GM20000 (cell line): Measurements from ENCODE around the gene IP6K3.

Experiments used
- DNase-seq: peaks from one replicate; pipeline ENCODE4 v3.0.0; 2012; ENCODE audit warnings: low spot score
- TF ChIP-seq, protein P1 (sequence below): IDR thresholded peaks from 2 replicates; pipeline ENCODE4 v1.5.1; 2012; ENCODE audit warnings: mild to moderate bottlenecking, control low read depth; ENCODE audit errors: extremely low read depth, missing control alignments

The IP6K3 gene

GRCh38 chr6:33686225-33686924 lies 60.3 kb downstream of the IP6K3 start:
- no peak for DNase-seq
- TF ChIP-seq, protein P1, sequence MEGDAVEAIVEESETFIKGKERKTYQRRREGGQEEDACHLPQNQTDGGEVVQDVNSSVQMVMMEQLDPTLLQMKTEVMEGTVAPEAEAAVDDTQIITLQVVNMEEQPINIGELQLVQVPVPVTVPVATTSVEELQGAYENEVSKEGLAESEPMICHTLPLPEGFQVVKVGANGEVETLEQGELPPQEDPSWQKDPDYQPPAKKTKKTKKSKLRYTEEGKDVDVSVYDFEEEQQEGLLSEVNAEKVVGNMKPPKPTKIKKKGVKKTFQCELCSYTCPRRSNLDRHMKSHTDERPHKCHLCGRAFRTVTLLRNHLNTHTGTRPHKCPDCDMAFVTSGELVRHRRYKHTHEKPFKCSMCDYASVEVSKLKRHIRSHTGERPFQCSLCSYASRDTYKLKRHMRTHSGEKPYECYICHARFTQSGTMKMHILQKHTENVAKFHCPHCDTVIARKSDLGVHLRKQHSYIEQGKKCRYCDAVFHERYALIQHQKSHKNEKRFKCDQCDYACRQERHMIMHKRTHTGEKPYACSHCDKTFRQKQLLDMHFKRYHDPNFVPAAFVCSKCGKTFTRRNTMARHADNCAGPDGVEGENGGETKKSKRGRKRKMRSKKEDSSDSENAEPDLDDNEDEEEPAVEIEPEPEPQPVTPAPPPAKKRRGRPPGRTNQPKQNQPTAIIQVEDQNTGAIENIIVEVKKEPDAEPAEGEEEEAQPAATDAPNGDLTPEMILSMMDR, result no peak

- TF ChIP-seq, protein P1, result no peak
- DNase-seq, result no peak
These were observed 61.1 kb downstream of the IP6K3 start for GRCh38 chr6:33685411-33686224.

DNA sequence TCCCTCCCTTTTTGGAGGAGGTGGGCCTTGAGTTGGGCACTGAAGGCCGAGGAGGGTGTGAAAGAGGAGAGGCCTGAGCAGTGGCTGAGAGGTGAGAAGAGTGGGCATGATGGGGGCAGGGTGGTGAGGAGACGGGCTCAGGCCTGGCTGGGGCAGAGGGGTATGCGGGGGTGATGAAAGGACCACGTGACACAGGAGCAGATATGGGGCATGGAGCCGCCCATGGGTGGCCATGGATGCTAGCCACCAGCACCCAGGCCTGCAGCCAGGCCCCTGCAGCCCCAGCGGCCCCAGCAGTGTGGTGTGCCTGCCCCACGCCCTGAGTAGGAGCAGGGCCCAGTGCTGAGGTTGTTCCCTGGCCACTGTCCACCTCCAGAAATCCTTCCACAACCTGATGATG lies 61.7 kb downstream of the IP6K3 start:
- no peak for DNase-seq
- TF ChIP-seq, protein P1, result no peak

DNA sequence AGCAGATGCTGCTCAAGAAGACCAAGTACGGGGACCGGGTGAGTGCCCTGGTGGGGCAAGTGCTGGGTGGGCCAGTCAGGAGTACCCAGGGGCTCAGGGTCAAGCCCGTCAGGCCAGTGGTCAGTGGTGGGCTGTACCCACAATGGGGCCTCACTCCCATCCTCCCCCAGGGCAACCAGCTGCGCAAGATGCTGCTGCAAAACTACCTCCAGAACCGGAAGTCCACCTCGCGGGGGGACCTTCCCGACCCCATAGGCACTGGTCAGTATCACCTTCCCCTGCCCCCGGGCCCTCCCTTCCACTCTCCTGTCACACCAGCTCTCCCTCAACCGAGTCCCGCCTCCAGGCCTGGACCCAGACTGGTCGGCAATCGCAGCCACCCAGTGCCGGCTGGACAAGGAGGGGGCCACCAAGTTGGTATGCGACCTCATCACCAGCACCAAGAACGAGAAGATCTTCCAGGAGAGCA lies 62.2 kb downstream of the IP6K3 start:
- DNase-seq, result no peak
- TF ChIP-seq, protein P1, result no peak

GRCh38 chr6:33683576-33684427 lies 62.9 kb downstream of the IP6K3 start:
- TF ChIP-seq, protein P1, result no peak
- DNase-seq, result no peak

GRCh38 chr6:33683051-33683571 lies 63.6 kb downstream of the IP6K3 start:
- DNase-seq, result no peak
- TF ChIP-seq, protein P1, result no peak
